ENCODE data around the gene GGNBP2. TPM values are rescaled to one million over a fixed set of nuclear protein-coding genes. Genes with fewer than 3 reads are reported as not detected.

Gene GGNBP2
- total and polyA plus RNA-seq, 2 of the 8 experiments (the other 6 are each of a cell fraction or from before 2014, with no cell fraction given): 29.2 to 35.8 TPM

DNA sequence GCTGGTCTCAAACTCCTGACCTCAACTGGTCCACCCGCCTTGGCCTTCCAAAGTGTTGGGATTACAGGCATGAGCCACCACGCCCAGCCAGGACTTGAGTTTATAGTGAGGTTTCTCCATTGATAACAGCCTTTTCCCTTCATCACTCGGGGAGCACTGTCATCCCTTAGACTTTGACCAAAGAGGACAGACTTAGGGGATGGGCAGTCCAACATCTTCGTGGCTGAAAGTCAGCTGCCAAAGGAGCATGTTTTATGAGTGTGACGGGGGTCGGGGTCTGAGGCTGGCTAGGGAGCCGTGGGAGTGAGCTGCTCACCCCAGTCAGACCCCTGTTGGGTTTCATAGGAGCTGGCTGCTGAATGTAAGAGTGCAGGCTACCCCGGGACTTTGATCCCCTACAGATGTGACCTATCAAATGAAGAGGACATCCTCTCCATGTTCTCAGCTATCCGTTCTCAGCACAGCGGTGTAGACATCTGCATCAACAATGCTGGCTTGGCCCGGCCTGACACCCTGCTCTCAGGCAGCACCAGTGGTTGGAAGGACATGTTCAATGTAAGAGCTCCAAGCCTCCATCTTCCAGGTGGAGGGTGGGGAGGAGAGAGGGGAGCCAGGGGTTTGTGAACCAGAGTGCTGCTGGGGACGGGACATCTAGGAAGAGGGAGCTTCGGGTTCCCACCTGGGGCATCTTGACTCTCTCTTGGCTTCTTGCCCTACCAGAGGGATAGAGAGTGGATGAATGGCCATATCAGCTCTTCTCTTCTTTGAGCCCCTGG lies 50.1 kb downstream of the GGNBP2 start:
- FAIRE-seq (no peak), DNase-seq (ENCODE audit: low read depth in 1 of 2, low spot score in 2 of 2) (no peak)
- peaks cover 5 to 16% of the 10 kb centered on the region in 2 experiments; a peak in 3 of 4 replicates for H3K79me2 ChIP-seq (ENCODE audit: control insufficient read depth in 1 of 2, insufficient read depth in 2 of 2, low read length in 2 of 2)
- no peak overlapping the region for H2BK12ac ChIP-seq (ENCODE audit: low read depth, low read length)
- H3K23ac ChIP-seq (ENCODE audit: insufficient read length): no peak overlapping the region
- no peak overlapping the region for H3K56ac ChIP-seq (replicated peaks; ENCODE audit: insufficient read length, low read depth, low read length)
- no peaks in the 10 kb centered on the region for H3K9me3 ChIP-seq (ENCODE audit: insufficient read depth in 2 of 2, low read depth in 1 of 2, low read length in 1 of 2)
- H2AK5ac ChIP-seq (ENCODE audit: low read depth, low read length): no peak overlapping the region
- H3K14ac ChIP-seq (ENCODE audit: insufficient read length): no peak overlapping the region
- no peak overlapping the region for H4K8ac ChIP-seq (ENCODE audit: extremely low read depth, insufficient read depth, low read length)
- peaks cover 0 to 3% (median 2%) of the 10 kb centered on the region in 4 experiments; a peak in 3 of 8 replicates for H3K36me3 ChIP-seq (ENCODE audit: control insufficient read depth in 2 of 4, insufficient read depth in 4 of 4, low read length in 3 of 4)
- H2BK120ac ChIP-seq (replicated peaks; ENCODE audit: low read depth, low read length): no peak overlapping the region
- H2AFZ ChIP-seq (ENCODE audit: low read length): no peak overlapping the region
- H2BK5ac ChIP-seq (ENCODE audit: low read depth, low read length): no peak overlapping the region
- no peak overlapping the region for H3K27ac ChIP-seq (ENCODE audit: low read depth, low read length)
- H3K4me2 ChIP-seq (ENCODE audit: insufficient read depth in 1 of 2, low read depth in 2 of 2, low read length in 2 of 2): no peak overlapping the region
- POLR2A ChIA-PET (ENCODE audit: partially characterized antibody): interaction anchor here (1.4 to 6.4 kb wide), 2 partner anchors 7 to 61 kb away, joined by 3 to 55 read pairs; partner anchors contain the start of gene MRM1
- H3K4me1 ChIP-seq (replicated peaks in 1 of 4; ENCODE audit: control insufficient read depth in 3 of 4, insufficient read depth in 4 of 4, low read length in 3 of 4): peaks cover 0 to 15% (median 11%) of the 10 kb centered on the region in 4 experiments; a peak in 5 of 7 replicates
- no peak overlapping the region for H4K91ac ChIP-seq (replicated peaks; ENCODE audit: insufficient read length, low read length)
- no peak overlapping the region for H2BK15ac ChIP-seq (ENCODE audit: low read length)
- no peaks in the 10 kb centered on the region for H3K27me3 ChIP-seq (replicated peaks in 1 of 4; ENCODE audit: control insufficient read depth in 3 of 4, extremely low read depth in 1 of 4, insufficient read depth in 3 of 4, low read length in 3 of 4)
- no peak overlapping the region for H3K18ac ChIP-seq (ENCODE audit: extremely low read depth, low read length)
- peaks cover 0 to 4% of the 10 kb centered on the region in 2 experiments for H4K20me1 ChIP-seq (replicated peaks in 1 of 2; ENCODE audit: control insufficient read depth in 1 of 2, insufficient read depth in 2 of 2, low read length in 2 of 2)
- no peak overlapping the region for H3K4me3 ChIP-seq (ENCODE audit: extremely low read depth in 1 of 4, insufficient read depth in 2 of 4, low read depth in 3 of 4, low read length in 4 of 4)
- WGBS, 2 experiments (ENCODE audit: extremely low coverage in 1 of 2, insufficient coverage in 1 of 2, insufficient read length in 1 of 2, insufficient replicate concordance in 2 of 2, low coverage in 1 of 2, low lambda C conversion rate in 2 of 2, missing lambda C conversion rate in 1 of 2): 71% methylated on average over 11 of the region's 13 CpGs; no CpG with 5 or more reads in 1 of the 2 experiments
- no peak overlapping the region for H3K4ac ChIP-seq (replicated peaks; ENCODE audit: insufficient read length, low read depth, low read length)
- H2BK20ac ChIP-seq (ENCODE audit: low read length): no peak overlapping the region
- H3K9ac ChIP-seq (replicated peaks in 1 of 4; ENCODE audit: extremely low read depth in 1 of 4, low read depth in 3 of 4, low read length in 3 of 4): no peak overlapping the region
- peaks cover 7% of the 10 kb centered on the region for H3K23me2 ChIP-seq (ENCODE audit: low read depth, low read length)
- H4K5ac ChIP-seq (ENCODE audit: insufficient read length, low read depth, low read length): no peak overlapping the region
- CTCF ChIA-PET (ENCODE audit: partially characterized antibody): interaction anchor here (0.6 to 3.2 kb wide), 5 partner anchors 8 to 579 kb away, joined by 3 to 18 read pairs (median 4); partner anchors contain the start of gene MRM1
- peaks cover 3% of the 10 kb centered on the region; the same call in 1 of the 2 replicates for H3K79me1 ChIP-seq (ENCODE audit: low read depth, low read length)
- TF ChIP-seq SP2 (IDR thresholded peaks at IDR 0.05; ENCODE audit: low read length) (no peak), RBBP5 (IDR thresholded peaks at IDR 0.05; ENCODE audit: borderline replicate concordance, low read depth, low read length) (no peak), BACH1 (IDR thresholded peaks at IDR 0.05; ENCODE audit: low read length) (no peak), ASH2L (IDR thresholded peaks at IDR 0.05; ENCODE audit: low read length) (no peak), SIRT6 (IDR thresholded peaks at IDR 0.05; ENCODE audit: low read length) (no peak), CBX5 (IDR thresholded peaks at IDR 0.05; ENCODE audit: low read depth, low read length) (no peak), TAF1 (IDR thresholded peaks at IDR 0.05; ENCODE audit: low read depth, low read length) (no peak), SP1 (IDR thresholded peaks at IDR 0.05; ENCODE audit: low read depth, low read length) (no peak)
- TF ChIP-seq, protein P1, sequence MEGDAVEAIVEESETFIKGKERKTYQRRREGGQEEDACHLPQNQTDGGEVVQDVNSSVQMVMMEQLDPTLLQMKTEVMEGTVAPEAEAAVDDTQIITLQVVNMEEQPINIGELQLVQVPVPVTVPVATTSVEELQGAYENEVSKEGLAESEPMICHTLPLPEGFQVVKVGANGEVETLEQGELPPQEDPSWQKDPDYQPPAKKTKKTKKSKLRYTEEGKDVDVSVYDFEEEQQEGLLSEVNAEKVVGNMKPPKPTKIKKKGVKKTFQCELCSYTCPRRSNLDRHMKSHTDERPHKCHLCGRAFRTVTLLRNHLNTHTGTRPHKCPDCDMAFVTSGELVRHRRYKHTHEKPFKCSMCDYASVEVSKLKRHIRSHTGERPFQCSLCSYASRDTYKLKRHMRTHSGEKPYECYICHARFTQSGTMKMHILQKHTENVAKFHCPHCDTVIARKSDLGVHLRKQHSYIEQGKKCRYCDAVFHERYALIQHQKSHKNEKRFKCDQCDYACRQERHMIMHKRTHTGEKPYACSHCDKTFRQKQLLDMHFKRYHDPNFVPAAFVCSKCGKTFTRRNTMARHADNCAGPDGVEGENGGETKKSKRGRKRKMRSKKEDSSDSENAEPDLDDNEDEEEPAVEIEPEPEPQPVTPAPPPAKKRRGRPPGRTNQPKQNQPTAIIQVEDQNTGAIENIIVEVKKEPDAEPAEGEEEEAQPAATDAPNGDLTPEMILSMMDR (IDR thresholded peaks at IDR 0.05; ENCODE audit: control extremely low read depth in 1 of 3, insufficient read depth in 1 of 3, low read depth in 1 of 3, low read length in 3 of 3): no peak
